Panc1 (cell line): Measurements from ENCODE around the gene CISD2.

Experiments
- POLR2AphosphoS5 ChIP-seq: IDR thresholded peaks from 2 replicates; pipeline ENCODE4 v1.6.1; 2012; ENCODE audit warnings: mild to moderate bottlenecking, low read depth, low read length, moderate library complexity
- TCF7L2 ChIP-seq: IDR thresholded peaks from 2 replicates; pipeline ENCODE4 v1.6.1; 2011; ENCODE audit warnings: mild to moderate bottlenecking, low read depth, low read length, inconsistent platforms
- TF ChIP-seq, protein P1 (sequence below): fragments of 450-650 bp; IDR thresholded peaks from 2 replicates; pipeline ENCODE4 v1.5.1; 2017; ENCODE audit warnings: mild to moderate bottlenecking
- TF ChIP-seq, protein P2 (sequence below), 2 experiments: IDR thresholded peaks; 2 replicates each; pipeline ENCODE4 v1.6.1; 2011 to 2012; ENCODE audit warnings: low read depth in 2 of 2, control low read depth in 1 of 2, low read length in 1 of 2, mild to moderate bottlenecking in 1 of 2, moderate library complexity in 1 of 2; ENCODE audit not compliant: insufficient read depth in 1 of 2

DNA sequence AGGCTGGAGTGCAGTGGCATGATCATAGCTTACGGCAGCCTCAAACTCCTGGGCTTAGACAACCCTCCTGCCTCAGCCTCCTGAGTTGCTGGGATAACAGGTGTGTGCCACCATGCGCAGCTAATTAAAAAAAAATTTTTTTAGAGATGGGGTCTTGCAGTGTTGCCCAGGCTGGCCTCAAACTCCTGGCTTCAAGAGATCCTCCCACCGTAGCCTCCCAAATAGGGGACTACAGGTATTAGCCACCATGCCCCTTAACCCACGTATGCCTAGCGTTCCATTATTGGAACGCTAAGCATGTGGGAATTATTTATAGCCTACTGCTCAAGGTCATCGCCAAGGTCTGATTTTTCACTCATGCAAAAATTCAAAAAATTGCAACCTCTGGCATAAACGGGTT lies 21.1 kb upstream of the CISD2 start:
- TF ChIP-seq, protein P1, sequence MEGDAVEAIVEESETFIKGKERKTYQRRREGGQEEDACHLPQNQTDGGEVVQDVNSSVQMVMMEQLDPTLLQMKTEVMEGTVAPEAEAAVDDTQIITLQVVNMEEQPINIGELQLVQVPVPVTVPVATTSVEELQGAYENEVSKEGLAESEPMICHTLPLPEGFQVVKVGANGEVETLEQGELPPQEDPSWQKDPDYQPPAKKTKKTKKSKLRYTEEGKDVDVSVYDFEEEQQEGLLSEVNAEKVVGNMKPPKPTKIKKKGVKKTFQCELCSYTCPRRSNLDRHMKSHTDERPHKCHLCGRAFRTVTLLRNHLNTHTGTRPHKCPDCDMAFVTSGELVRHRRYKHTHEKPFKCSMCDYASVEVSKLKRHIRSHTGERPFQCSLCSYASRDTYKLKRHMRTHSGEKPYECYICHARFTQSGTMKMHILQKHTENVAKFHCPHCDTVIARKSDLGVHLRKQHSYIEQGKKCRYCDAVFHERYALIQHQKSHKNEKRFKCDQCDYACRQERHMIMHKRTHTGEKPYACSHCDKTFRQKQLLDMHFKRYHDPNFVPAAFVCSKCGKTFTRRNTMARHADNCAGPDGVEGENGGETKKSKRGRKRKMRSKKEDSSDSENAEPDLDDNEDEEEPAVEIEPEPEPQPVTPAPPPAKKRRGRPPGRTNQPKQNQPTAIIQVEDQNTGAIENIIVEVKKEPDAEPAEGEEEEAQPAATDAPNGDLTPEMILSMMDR: no peak
- TF ChIP-seq POLR2AphosphoS5 (no peak), TCF7L2 (no peak)
- TF ChIP-seq, protein P2, sequence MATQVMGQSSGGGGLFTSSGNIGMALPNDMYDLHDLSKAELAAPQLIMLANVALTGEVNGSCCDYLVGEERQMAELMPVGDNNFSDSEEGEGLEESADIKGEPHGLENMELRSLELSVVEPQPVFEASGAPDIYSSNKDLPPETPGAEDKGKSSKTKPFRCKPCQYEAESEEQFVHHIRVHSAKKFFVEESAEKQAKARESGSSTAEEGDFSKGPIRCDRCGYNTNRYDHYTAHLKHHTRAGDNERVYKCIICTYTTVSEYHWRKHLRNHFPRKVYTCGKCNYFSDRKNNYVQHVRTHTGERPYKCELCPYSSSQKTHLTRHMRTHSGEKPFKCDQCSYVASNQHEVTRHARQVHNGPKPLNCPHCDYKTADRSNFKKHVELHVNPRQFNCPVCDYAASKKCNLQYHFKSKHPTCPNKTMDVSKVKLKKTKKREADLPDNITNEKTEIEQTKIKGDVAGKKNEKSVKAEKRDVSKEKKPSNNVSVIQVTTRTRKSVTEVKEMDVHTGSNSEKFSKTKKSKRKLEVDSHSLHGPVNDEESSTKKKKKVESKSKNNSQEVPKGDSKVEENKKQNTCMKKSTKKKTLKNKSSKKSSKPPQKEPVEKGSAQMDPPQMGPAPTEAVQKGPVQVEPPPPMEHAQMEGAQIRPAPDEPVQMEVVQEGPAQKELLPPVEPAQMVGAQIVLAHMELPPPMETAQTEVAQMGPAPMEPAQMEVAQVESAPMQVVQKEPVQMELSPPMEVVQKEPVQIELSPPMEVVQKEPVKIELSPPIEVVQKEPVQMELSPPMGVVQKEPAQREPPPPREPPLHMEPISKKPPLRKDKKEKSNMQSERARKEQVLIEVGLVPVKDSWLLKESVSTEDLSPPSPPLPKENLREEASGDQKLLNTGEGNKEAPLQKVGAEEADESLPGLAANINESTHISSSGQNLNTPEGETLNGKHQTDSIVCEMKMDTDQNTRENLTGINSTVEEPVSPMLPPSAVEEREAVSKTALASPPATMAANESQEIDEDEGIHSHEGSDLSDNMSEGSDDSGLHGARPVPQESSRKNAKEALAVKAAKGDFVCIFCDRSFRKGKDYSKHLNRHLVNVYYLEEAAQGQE (IDR thresholded peaks at IDR 0.05; ENCODE audit: insufficient read depth in 1 of 2, low read depth in 2 of 2, low read length in 1 of 2): no peak
